H4 (cell line): ENCODE data around the gene SORCS2. TPM values are rescaled to one million over a fixed set of nuclear protein-coding genes. Genes with fewer than 3 reads are reported as not detected.
A peak's percentile ranks its signal among the peaks of the same experiment; 100 is the strongest.

Source experiments
- DNase-seq: peaks from one replicate; pipeline ENCODE4 v3.0.0-alpha.2; 2015; ENCODE audit warnings: low spot score
- total RNA-seq: library from RNA; depleted of rRNA; stranded (reverse); fragments of >200 nt; shearing (Covaris generic); gene quantifications from 2 replicates; pipeline ENCODE4 v1.2.3, GENCODE V29; 2014

SORCS2 gene
- total RNA-seq, 1 experiment from 2014 or later, result 0.02 TPM

DNA sequence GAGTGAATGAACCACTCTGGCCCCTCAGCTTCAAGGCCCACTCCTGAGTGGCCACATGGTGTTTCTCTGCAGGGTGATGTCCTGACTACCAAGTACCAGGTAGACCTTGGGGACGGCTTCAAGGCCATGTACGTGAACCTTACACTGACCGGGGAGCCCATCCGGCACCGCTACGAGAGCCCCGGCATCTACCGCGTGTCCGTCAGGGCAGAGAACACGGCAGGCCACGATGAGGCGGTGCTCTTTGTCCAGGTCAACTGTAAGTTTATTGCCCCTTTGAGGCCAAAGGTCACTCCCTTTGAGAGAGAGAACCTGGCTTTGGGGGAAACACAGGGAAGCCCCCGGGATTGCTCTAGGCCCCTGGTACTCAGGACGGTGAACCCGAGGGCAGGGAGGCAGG, 531.3 kb downstream of the SORCS2 start:
- no peak for DNase-seq

- peak; percentile 41 for DNase-seq
Observed at GRCh38 chr4:7725951-7726350, 533.6 kb downstream of the SORCS2 start.

DNA sequence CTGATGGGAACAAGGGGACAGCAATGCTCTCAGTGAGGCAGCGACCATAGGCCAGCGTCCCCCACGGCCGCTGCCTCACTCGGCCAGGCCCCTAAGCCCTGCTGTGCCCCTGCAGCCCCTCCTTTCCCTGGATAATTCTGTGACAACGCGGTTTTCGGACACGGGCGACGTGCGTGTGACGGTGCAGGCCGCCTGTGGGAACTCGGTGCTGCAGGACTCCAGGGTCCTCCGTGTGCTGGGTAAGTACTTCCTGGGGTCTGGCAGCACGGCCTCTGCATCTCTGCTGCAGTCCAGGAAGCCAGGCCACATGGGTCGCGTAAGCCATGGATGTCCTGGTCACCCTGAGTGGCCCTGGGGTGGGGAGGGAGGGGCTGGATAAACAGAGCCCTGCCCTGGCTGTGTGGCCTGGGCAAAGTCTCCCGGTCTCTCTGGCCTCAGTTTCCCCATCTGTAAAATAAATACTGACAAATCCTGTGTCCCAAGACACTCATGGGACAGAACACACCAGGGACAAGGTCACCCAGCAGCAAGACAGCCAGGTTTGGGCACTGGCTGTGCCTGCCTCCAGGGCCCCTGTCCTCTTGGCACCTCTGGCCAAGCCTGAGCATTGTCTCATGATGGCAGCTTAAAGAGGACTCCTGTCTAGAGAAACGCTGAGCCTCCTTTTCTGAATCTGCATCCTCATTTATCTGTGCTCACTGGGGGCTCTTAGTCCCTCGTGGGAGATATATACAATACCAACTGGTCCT, 534.5 kb downstream of the SORCS2 start:
- DNase-seq, result no peak

DNA sequence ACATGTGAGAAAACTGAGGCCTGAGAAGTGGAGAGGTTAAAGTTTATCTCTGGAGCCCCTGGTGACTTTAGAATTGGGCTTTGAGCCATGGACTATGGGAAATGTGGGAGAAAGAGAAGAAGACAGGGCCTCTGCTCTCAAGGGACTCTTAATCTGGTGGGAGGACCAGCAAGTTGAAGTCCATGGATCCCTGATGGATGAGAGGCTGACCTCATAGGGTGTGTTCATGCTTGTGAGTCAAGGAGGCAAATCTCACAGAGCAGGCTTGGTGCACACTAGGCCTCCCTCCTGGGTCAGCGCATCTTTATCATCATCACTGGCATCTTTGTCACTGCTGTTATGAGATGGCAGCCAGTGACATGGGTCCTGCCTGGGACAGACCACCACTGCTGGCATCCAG, 535.4 kb downstream of the SORCS2 start:
- DNase-seq, result no peak

DNA sequence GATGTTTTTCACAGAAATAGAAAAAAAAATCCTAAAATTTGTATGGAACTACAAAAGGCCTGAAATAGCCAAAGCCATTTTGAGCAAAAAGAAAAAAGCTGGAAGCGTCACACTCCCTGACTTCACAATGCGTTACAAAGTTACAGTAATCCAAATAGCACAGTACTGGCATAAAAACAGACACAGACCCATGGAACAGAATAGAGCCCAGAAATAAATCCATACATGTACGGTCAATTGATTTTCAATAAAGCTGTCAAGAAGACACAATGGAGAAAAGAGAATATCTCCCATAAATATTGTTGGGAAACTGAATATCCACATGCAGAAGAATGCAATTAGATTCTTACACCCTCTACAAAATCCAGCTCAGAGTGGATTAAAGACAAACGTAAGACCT, 539.1 kb downstream of the SORCS2 start:
- no peak for DNase-seq

GRCh38 chr4:7732263-7732662, 539.9 kb downstream of the SORCS2 start:
- DNase-seq, result no peak

DNA sequence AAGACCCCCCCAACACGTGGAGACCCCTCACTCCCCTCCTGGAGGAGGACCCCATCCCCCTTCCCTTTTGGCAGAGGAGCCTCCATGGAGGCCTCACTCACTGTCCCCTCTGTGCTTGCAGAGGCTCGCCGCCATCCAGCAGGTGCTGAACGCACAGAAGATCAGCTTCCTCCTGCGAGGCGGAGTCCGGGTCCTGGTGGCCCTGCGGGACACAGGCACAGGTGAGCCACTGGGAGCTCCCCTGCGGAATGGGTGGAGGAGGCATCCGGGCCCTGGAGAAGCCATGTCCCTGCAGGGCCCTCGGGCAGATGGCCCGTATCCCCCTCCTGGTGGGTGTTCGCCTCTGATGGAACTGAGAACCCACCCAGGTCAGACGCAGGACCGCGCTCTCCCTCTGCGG, 540.9 kb downstream of the SORCS2 start:
- DNase-seq, result no peak

DNA sequence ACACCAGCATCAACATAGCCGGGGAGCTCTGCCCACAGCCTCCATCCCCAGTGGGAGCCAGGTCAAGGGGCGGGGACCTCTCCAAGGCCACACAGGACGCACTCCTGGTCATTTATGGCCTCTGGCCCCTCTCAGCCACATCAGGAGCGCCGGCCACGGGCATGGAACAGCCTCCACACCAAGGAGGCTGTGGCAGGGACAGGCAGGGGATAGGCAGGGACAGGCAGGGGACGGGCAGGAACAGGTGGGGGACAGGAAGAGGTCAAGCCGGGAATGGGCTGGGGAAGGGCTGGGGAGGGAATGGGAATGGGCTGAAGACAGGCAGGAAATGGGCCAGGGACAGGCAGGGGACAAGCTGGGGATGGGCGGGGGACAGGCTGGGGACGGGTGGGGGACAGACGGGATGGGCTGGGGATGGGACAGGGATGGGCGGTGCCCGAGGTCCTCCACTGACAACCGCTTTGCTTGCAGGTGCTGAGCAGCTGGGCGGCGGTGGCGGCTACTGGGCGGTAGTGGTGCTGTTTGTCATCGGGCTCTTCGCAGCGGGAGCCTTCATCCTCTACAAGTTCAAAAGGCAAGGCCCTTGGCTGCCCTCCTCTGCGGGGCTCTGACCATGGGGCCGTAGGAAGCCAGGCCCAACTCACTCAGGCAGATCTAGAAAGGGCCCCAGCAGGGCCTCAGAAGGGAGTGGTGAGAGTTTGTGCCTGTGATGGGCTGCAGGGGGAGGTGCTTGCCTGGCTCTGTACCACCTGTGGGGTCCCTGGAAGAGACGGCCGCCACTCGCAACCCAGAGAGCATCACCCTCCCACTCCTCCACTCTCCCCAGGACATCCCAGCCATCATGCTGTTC, 541.7 kb downstream of the SORCS2 start:
- no peak for DNase-seq

- DNase-seq, result no peak
Observed at GRCh38 chr4:7734651-7735260, 542.4 kb downstream of the SORCS2 start.

- no peak for DNase-seq
Observed at GRCh38 chr4:7735395-7735794, 543.1 kb downstream of the SORCS2 start.

GRCh38 chr4:7735961-7736360, 543.6 kb downstream of the SORCS2 start:
- DNase-seq, result no peak

DNA sequence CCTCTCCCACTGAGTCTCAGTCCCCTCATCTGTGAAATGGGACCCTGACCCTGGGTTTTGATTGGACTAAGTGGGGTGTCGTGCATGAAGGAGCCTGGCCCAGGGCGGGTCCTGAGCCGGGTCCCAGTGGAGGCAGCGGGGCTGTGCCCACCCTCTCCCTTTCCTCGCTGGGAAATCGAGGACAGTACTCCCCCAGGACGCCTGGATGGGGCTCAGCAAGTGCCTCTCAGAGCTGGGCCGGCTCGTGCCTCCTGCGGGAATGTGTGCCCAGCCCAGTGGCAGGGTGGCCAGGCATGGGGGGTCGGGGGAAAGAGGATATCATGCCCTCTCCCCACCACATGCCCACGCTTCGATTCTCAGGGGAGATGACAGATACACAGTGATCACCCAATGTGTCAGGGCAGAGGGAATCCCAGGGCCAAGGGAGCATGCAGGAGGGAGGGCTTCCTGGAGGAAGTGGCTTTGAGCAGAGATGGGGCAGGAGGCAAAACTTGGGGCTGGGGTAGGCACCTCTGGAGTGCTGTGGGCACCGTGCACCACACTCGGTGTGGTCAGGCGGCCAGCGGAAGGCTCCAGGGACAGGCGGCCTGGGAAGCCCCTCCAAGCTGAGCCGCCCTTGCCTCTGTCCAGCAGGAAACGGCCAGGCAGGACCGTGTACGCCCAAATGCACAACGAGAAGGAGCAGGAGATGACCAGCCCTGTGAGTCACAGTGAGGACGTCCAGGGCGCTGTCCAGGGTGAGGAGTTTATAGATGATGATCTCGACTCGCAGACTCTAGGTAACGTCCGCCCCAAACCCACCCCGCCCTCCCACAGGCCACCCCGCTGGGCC, 544.3 kb downstream of the SORCS2 start:
- DNase-seq, result no peak

DNA sequence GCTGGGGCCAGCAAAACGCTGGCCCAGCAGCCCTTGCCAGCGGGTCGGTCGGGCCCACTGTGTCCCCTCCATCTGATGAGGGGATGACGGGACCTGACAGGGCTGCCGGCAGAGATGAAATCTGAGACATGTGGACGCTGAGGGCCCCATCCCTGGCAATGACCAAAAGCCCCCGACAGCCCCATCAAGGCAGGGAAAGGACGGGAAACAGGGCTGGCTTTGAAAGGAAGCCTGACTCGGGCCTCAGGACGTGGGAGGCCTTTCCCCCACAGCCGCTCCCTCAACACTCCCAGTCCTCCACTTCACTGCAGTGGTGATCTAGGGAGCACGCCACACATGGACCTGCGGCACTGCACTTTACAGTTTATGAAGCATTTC, 544.9 kb downstream of the SORCS2 start:
- DNase-seq, result no peak

- DNase-seq, result no peak
Observed at GRCh38 chr4:7737752-7738457, 545.6 kb downstream of the SORCS2 start.

DNA sequence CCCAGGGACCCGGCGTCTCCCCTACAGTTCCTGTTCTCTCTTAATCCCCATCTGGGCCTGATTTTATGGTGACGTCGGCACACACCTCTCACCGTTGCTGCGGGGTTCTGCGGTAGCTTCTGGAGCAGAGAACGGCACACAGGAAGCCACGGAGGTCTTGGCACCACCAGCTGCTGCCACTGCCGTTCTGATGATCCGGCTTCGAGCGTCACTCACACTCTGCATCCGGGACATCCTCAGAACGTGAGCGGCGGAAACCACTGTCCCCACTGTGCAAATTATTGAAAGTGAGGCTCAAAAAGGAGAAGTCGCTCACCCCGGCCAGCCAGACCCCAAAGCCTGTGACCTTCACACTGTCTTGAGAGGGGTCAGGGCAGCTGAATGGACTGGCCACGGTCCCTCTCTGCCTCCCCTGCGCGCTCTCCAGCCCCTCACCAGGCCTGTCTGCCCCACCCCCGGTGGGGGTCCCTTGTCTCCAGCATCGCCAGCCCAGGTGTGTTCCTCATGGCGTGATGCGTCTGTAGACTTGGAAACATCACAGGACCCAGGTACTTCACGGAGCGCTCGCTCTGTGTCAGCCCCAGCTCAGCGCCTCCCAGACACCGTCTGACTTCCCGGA, 546.2 kb downstream of the SORCS2 start:
- DNase-seq, result no peak

DNA sequence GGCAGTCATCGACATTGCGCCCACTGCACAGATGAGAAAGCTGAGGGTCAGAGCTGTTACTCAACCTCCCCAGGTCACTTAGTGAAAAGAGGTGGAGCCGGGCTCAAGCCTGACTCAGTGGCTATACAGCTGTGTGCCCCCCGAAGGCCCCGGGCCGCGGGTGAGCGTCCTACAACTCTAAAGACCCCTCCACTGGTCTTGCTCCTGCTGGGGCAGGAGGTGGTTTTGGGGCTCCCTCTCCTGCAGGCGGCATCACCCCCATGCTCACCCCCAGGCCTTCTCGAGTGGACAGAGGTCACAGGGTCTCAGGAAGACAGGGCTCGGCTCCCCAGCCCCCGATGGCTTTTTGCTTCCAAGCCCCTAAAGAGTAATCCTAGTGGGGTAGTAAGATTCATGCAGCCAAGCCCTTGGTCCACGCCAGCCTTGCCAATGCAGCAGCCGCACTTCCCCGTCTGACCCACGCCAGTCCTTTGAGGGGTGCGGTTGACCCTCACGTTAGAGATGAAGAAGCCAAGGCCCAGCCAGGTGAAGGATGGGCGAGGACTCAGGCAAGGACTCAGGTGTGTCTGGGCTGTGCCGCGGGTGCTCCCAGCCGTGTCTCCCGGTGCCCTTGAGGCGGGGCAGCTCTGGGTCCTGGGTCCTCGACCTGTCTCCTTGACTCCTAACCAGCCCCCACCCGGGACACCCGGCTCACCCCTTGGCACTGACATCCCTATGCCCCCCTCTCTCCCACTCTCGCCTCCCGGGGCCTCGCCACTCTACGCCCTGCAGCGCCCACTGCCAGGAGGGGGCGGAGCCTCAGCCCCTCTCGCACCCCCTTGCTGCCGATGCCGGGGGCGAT, 547.0 kb downstream of the SORCS2 start:
- no peak for DNase-seq

DNA sequence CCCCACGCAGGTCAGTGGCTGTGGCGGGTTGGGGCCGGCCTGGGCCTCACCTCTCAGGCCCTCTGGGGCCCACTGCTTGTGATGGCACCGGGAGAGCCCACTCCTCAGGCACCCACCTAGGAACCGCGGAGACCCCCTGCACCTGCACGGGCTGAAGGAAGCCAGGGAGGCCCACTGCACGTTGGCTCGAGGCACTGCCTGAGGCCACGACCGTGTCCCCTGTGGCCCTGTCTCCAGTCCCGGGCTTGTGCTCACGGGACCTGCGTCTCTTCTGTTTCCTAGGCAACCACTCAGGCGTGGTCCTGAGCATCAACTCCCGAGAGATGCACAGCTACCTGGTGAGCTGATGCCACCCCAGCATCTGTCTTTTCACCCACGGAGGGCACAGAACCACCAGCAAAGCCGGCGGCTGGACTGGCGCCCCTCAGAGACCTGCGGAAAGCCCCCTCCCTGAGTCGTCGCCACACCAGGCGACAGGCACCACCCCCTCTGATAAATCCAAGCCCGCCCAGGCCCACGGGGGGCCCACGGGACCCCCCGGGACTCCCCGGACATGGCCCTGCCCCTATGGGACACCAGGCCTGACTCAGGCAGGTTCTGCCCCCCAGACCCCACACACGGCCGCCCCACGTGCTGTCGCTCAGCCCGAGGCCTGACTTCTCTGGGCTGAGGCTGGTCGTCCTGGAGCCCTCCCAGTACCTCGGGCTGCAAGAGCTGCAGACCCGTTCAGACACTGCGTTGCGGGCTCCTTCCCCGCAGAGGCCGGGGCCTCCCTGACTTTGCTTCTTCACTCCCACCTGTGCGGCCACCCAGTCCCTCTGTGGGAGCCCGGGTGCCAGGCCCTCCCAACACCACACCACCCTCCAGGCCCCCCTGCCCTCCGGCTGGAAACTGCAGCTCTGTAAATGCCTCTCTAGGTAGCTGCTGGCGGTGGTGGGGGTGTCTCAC, 547.9 kb downstream of the SORCS2 start:
- DNase-seq, result no peak

DNA sequence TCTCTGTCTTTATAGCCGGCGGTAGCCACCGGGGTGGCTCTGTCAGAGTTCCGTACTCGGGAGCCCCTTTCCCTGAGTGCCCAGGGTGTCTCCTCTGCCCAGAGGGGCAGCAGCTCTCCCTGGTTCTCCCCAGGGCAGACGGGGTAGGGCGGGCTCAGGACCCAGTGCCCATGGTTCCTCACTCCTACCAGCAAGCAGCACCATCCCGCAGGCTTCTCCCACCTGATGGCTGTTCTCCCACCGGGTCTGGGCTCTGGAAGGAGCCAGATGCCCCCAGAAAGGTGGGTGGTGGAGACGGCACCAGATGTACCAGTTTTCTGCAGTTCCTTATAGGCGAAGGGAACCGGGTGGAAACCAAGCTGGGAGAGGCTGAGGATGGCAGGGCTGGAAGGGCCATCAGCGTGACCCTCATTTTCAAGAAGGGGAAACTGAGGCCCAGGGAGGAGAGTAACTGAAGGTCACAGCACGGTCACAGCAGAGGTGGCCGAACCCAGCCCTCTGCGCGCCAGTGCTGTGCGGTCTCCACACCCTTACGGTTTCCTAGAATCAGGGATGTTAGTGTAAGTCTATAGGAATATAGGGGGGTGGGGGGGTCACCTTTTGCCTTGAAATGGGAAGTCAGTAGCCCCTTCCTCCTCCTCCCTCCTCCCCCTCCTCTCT, 548.7 kb downstream of the SORCS2 start:
- DNase-seq, result no peak
